Endothelial cell of umbilical vein (primary cell): ENCODE measurements around the gene SLC25A21.

ENCODE experiments used
- EZH2 ChIP-seq: IDR thresholded peaks from 2 replicates; pipeline ENCODE4 v1.6.1; 2012; ENCODE audit warnings: borderline replicate concordance, low read depth, mild to moderate bottlenecking, moderate library complexity, low read length, inconsistent platforms; ENCODE audit not compliant: severe bottlenecking
- POLR2A ChIP-seq: IDR thresholded peaks from 2 replicates; pipeline ENCODE4 v1.6.1; 2012; ENCODE audit warnings: low read depth, mild to moderate bottlenecking, control low read depth, low read length
- POLR2AphosphoS5 ChIP-seq: IDR thresholded peaks from 2 replicates; pipeline ENCODE4 v1.6.1; 2012; ENCODE audit warnings: low read depth, mild to moderate bottlenecking, control low read depth, low read length, moderate library complexity; ENCODE audit not compliant: insufficient read depth
- TF ChIP-seq, protein P1 (sequence below), 2 donors: IDR thresholded peaks; 1 replicate in 1 of 2; 2 replicates in 1 of 2; pipeline ENCODE4 v1.5.1; 2011; ENCODE audit warnings: low read length in 2 of 2, mild to moderate bottlenecking in 2 of 2, moderate library complexity in 2 of 2, control low read depth in 1 of 2, inconsistent platforms in 1 of 2, low read depth in 1 of 2; ENCODE audit not compliant: insufficient read depth in 1 of 2; ENCODE audit errors: extremely low read depth in 1 of 2
- TF ChIP-seq, protein P2 (sequence below): IDR thresholded peaks from 2 replicates; pipeline ENCODE4 v1.6.1; 2011; ENCODE audit not compliant: insufficient read depth, insufficient read length

DNA sequence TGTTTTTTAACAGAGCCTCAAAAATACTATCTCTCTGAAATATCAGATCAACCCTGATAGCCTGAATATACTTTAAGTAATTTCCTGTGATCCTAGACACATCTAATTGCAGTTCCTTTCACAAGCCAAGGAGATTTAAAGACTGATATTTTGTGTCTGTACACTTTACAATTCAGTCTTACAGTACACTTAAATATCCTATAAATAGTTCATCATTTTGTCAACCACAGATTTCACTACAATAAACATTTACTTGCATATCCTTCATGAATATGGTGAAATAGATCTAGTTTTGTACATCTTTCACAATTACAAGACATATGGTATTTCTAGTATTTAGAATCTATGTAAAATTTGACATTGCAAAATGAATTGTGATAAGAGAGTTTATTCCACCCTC is 349.7 kb downstream of the SLC25A21 start:
- TF ChIP-seq, protein P1, sequence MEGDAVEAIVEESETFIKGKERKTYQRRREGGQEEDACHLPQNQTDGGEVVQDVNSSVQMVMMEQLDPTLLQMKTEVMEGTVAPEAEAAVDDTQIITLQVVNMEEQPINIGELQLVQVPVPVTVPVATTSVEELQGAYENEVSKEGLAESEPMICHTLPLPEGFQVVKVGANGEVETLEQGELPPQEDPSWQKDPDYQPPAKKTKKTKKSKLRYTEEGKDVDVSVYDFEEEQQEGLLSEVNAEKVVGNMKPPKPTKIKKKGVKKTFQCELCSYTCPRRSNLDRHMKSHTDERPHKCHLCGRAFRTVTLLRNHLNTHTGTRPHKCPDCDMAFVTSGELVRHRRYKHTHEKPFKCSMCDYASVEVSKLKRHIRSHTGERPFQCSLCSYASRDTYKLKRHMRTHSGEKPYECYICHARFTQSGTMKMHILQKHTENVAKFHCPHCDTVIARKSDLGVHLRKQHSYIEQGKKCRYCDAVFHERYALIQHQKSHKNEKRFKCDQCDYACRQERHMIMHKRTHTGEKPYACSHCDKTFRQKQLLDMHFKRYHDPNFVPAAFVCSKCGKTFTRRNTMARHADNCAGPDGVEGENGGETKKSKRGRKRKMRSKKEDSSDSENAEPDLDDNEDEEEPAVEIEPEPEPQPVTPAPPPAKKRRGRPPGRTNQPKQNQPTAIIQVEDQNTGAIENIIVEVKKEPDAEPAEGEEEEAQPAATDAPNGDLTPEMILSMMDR (IDR thresholded peaks at IDR 0.05; ENCODE audit: extremely low read depth in 1 of 2, insufficient read depth in 1 of 2, low read depth in 1 of 2, low read length in 2 of 2) = no peak
- TF ChIP-seq, protein P2, sequence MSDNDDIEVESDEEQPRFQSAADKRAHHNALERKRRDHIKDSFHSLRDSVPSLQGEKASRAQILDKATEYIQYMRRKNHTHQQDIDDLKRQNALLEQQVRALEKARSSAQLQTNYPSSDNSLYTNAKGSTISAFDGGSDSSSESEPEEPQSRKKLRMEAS = no peak
- TF ChIP-seq POLR2AphosphoS5 (no peak), POLR2A (no peak), EZH2 (no peak)
